Progenitor cell of endocrine pancreas (in vitro differentiated cells): Measurements from ENCODE around the gene RUNX2. TPM values are rescaled to one million over a fixed set of nuclear protein-coding genes. Genes with fewer than 3 reads are reported as not detected.

ENCODE experiments used
- DNase-seq: peaks from one replicate; pipeline ENCODE4 v3.0.0; 2021; ENCODE audit warnings: low spot score; ENCODE audit not compliant: unreplicated experiment
- H3K27ac Mint-ChIP-seq: 2 replicates; pipeline ENCODE4 v1.8.0; 2021; ENCODE audit warnings: mild to moderate bottlenecking, moderate library complexity, mixed read lengths
- H3K27me3 Mint-ChIP-seq: 2 replicates; pipeline ENCODE4 v1.8.0; 2021; ENCODE audit warnings: mixed read lengths
- H3K36me3 Mint-ChIP-seq: 2 replicates; pipeline ENCODE4 v1.8.0; 2022; ENCODE audit warnings: mixed read lengths; ENCODE audit not compliant: insufficient read depth
- H3K4me1 Mint-ChIP-seq: 2 replicates; pipeline ENCODE4 v1.8.0; 2021; ENCODE audit warnings: low read depth, mixed read lengths
- H3K4me3 Mint-ChIP-seq: 2 replicates; pipeline ENCODE4 v1.8.0; 2021; ENCODE audit warnings: low read depth, mild to moderate bottlenecking, moderate library complexity, mixed read lengths
- H3K9me3 Mint-ChIP-seq: 2 replicates; pipeline ENCODE4 v1.8.0; 2021; ENCODE audit warnings: low read depth, mixed read lengths
- total RNA-seq: library from RNA; stranded (reverse); gene quantifications from 2 replicates; pipeline ENCODE4 v1.2.1, GENCODE V29; 2021
- TF ChIP-seq, protein P1 (sequence below): fragments of 200-600 bp; sonication (generic); IDR thresholded peaks from one replicate; pipeline ENCODE4 v1.5.0; 2021; ENCODE audit warnings: antibody characterized with exemption, mild to moderate bottlenecking; ENCODE audit not compliant: unreplicated experiment

RUNX2 gene
- total RNA-seq, 1 donor from 2014 or later = 0.46 TPM

GRCh38 chr6:45326698-45327417 lies 1.3 kb upstream of the RUNX2 start:
- TF ChIP-seq, protein P1, sequence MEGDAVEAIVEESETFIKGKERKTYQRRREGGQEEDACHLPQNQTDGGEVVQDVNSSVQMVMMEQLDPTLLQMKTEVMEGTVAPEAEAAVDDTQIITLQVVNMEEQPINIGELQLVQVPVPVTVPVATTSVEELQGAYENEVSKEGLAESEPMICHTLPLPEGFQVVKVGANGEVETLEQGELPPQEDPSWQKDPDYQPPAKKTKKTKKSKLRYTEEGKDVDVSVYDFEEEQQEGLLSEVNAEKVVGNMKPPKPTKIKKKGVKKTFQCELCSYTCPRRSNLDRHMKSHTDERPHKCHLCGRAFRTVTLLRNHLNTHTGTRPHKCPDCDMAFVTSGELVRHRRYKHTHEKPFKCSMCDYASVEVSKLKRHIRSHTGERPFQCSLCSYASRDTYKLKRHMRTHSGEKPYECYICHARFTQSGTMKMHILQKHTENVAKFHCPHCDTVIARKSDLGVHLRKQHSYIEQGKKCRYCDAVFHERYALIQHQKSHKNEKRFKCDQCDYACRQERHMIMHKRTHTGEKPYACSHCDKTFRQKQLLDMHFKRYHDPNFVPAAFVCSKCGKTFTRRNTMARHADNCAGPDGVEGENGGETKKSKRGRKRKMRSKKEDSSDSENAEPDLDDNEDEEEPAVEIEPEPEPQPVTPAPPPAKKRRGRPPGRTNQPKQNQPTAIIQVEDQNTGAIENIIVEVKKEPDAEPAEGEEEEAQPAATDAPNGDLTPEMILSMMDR = no peak
- Mint-ChIP-seq H3K36me3 (no peaks in the 10 kb centered on the region), H3K4me1 (peaks cover 33% of the 10 kb centered on the region), H3K27me3 (no peaks in the 10 kb centered on the region), H3K27ac (no peak overlapping the region), H3K9me3 (no peaks in the 10 kb centered on the region), H3K4me3 (no peak overlapping the region)
- DNase-seq = no peak

- TF ChIP-seq, protein P1 = no peak
- Mint-ChIP-seq H3K9me3 (no peaks in the 10 kb centered on the region), H3K27ac (peak overlapping the region; percentile 60), H3K36me3 (no peaks in the 10 kb centered on the region), H3K27me3 (no peaks in the 10 kb centered on the region), H3K4me1 (peaks cover 33% of the 10 kb centered on the region), H3K4me3 (peak overlapping the region; percentile 36)
- no peak for DNase-seq
Measured at GRCh38 chr6:45328523-45328922, 393 bp downstream of the RUNX2 start.

- TF ChIP-seq, protein P1 = no peak
Measured at GRCh38 chr6:45344900-45345299, 16.8 kb downstream of the RUNX2 start.

GRCh38 chr6:45350186-45350710 lies 22.1 kb downstream of the RUNX2 start:
- no peak for DNase-seq
- Mint-ChIP-seq H3K9me3 (no peaks in the 10 kb centered on the region), H3K27me3 (no peaks in the 10 kb centered on the region), H3K36me3 (peaks cover 4% of the 10 kb centered on the region), H3K4me3 (no peak overlapping the region), H3K27ac (no peak overlapping the region), H3K4me1 (no peaks in the 10 kb centered on the region)
- TF ChIP-seq, protein P1 = no peak

More at GRCh38 chr6:45344900-45345299, 16.8 kb downstream of the RUNX2 start:
- no peak overlapping the region for H3K4me3 Mint-ChIP-seq
- no peaks in the 10 kb centered on the region for H3K9me3 Mint-ChIP-seq
- H3K36me3 Mint-ChIP-seq = peaks cover 2% of the 10 kb centered on the region
- DNase-seq = no peak
- H3K27ac Mint-ChIP-seq = no peak overlapping the region
- no peaks in the 10 kb centered on the region for H3K27me3 Mint-ChIP-seq
- no peaks in the 10 kb centered on the region for H3K4me1 Mint-ChIP-seq

DNA sequence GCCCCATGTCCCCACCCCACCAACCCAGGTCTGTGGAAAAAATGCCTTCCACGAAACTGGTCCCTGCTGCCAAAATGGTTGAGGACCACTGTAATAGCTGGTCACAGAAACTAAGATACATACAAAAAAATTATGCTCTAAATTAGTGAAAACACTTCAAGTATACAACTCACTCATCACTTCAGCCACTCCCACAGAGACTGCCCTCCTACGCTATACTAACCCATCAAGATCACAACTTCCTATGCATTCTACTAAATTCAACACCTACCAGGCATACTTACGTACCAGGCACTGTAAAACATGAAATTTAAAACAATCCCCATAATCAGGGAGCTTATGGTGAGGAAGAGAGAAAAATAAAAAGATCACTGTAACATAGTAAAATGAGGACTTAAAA lies 22.9 kb downstream of the RUNX2 start:
- TF ChIP-seq, protein P1 = no peak

More for the DNA sequence above, 22.9 kb downstream of the RUNX2 start:
- Mint-ChIP-seq H3K27ac (no peak overlapping the region), H3K4me3 (no peak overlapping the region), H3K27me3 (no peaks in the 10 kb centered on the region), H3K4me1 (no peaks in the 10 kb centered on the region), H3K36me3 (peaks cover 4% of the 10 kb centered on the region), H3K9me3 (no peaks in the 10 kb centered on the region)
- DNase-seq = no peak
